Breast epithelium (tissue), 3 donors: ENCODE data around the gene ATP5F1E.

ENCODE experiments used
- CTCF ChIP-seq, 3 donors: fragments of 450-650 bp; IDR thresholded peaks; one replicate each; pipeline ENCODE4 v1.5.1; 2016 to 2017; ENCODE audit warnings: antibody characterized with exemption in 3 of 3, mild to moderate bottlenecking in 3 of 3, moderate library complexity in 3 of 3
- POLR2A ChIP-seq: fragments of 450-650 bp; IDR thresholded peaks from one replicate; pipeline ENCODE4 v1.6.1; 2016; ENCODE audit warnings: antibody characterized with exemption, mild to moderate bottlenecking, moderate library complexity
- POLR2AphosphoS5 ChIP-seq, 3 donors: sonication (generic); formaldehyde crosslinking; IDR thresholded peaks; one replicate each; pipeline ENCODE4 v1.6.1; 2017; ENCODE audit warnings: antibody characterized with exemption in 3 of 3

GRCh38 chr20:59005523-59006166 lies 26.5 kb downstream of the ATP5F1E start:
- TF ChIP-seq POLR2A (no peak), CTCF (IDR thresholded peaks at IDR 0.05) (no peak), POLR2AphosphoS5 (IDR thresholded peaks at IDR 0.05) (no peak)
